ENCODE results near the gene FILIP1L.

- TF ChIP-seq CTCF (IDR thresholded peaks at IDR 0.05; ENCODE audit: borderline replicate concordance, extremely low read depth, low read length, poor library complexity, severe bottlenecking) (no peak), EZH2 (IDR thresholded peaks at IDR 0.05; ENCODE audit: borderline replicate concordance, low read depth, low read length, severe bottlenecking) (no peak)
Measured at GRCh38 chr3:99920481-99921376, 193.6 kb downstream of the FILIP1L start.
